ENCODE measurements around the gene CABLES2.

Gene CABLES2

DNA sequence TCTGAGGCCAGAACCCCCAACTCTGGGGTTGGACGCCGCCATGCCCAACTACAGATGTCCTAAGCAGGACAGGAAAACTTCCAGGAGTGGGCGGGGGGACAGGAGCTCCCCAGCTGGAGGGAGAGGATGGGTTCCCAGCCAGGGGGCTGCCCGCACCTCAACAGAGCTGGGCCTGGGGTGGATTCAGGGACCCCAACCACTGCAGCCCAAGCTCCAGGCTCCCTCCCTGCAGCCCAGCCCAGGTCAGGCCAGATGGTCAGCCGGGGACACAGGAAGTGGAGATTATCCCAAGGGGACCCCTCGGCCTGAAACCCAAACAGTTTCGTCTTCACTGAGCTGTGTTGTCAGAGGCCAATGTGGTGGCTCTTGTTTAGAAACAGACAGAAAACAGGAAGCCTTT, 49.4 kb downstream of the CABLES2 start:
- DNase-seq: no peak

DNA sequence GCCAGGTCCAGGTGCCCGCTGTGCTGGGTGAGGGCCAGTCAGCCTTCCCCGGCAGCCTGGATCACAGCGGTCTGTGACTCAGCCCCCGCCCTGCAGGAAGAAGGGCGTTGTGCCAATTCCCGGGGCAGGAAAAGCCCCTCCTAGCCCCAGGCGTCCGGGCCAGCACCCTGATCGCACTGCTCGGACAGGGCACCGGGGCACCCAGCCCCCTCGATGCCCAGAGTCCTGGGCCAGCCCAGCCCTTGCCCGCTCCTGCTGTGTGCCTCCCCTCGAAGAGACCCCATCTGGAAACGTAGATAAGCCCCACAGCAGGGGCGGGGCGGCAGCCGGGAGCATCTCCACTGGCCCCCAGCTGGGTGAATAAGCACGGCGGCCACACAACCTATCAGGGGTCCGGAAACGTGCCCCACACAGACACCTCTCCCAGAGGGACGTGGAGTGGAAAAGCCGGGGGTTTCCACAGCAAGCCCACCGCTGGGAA, 49.9 kb downstream of the CABLES2 start:
- DNase-seq: no peak

DNA sequence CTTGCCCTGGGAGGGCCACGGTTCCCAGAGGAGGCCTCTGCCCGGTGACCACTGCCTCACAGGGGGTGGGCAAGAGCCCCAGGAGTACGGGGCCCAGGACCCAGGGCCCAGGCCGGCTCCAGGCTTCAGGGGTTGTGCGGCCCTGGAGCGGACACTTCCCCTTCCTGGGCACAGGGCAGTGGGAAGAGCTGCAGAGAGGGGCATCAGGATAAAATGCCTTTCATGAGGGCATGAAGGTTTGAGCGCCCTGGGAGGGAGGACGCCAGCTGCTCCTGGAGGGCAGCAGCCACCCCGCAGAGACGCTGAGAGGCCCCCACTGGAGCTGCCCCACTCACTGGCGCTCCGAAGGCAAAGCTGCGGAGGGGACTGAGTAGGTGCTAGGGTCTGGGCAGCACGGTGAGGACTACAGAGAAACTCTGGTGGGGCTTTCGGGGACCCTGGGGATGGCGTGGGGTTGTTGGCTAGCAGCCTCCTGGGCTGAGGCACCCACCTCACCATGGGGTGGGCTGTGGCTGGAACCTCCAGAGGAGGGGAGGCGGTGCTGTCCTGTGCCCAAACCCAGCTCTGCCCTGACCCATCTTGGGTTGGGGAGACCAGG, 50.4 kb downstream of the CABLES2 start:
- DNase-seq: no peak

DNA sequence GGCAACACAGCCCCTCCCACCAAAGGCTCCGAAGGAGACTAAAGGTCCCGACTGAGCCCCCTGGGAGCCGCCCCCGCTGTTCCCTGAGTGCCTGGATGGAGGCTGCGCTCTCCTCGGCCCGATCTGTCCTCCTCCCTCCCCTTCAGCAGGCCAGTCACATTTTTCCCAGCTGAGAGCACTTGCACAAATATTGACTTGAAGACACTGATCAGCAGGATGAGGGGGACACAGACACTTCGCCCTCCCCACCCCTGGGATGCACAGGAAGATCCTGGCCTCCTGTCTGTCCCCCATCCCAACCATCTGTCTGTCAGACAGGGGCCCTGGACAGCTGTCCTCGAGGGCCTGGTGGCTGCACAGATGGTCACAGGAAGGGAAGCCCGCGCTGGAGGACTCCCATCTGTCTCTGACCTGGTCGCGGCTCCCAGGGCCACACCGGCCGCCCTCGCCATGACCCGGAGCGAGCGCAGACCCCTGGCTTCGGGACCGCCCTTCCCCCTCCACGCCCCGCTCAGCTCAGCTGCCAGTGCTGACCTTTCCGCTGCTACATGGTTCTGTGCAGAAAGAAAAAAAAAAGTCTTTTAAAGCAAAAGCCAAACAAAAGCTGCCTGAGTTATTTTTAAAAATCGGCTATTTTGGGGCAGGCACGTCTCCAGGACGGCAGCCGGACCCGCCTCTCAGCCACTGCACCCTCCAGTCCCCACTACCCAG, 51.1 kb downstream of the CABLES2 start:
- DNase-seq: no peak

DNA sequence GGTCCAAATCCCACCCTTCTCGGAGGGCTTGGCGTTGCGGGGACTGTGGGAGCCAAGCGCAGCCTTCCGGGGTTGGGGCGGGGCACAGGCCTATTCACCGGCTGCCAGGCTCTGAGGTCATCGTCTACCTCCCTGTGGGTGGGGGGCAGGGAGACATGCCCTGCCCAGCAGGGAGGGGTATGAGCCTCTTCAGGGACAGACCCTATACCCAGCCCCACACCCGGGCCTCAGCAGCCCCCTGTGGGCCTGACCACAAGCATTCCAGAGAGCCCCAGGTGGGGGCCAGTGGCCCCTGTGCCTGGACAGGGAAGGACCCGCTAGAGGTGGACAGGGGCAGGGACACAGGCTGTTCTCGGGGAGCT, 51.6 kb downstream of the CABLES2 start:
- no peak for DNase-seq

DNA sequence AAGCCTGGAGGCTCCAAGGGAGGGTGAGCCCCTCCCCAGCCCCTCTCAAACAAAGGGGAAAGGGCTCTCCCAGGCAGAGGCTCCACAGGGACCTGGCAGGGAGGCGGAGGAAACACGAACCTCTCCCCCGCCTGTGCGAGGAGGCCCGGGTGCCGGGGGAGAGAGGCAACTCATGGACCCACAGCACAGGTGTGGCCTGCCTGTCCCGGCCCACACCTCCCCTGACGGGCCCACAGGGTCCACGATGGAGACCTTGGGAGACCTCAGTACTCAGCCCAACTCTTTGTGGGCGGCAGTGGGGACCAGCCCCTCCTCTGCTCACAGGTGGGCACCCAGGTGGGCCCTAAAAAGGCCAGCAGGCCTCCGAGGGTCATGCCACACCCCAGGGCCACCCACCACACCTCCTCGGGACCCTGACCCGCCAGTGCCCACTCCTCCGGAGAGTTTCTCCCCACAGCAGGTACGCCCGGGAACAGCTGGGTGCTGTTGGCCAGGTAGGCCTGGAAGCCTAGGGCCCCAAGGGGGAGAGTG, 52.2 kb downstream of the CABLES2 start:
- DNase-seq: no peak

DNA sequence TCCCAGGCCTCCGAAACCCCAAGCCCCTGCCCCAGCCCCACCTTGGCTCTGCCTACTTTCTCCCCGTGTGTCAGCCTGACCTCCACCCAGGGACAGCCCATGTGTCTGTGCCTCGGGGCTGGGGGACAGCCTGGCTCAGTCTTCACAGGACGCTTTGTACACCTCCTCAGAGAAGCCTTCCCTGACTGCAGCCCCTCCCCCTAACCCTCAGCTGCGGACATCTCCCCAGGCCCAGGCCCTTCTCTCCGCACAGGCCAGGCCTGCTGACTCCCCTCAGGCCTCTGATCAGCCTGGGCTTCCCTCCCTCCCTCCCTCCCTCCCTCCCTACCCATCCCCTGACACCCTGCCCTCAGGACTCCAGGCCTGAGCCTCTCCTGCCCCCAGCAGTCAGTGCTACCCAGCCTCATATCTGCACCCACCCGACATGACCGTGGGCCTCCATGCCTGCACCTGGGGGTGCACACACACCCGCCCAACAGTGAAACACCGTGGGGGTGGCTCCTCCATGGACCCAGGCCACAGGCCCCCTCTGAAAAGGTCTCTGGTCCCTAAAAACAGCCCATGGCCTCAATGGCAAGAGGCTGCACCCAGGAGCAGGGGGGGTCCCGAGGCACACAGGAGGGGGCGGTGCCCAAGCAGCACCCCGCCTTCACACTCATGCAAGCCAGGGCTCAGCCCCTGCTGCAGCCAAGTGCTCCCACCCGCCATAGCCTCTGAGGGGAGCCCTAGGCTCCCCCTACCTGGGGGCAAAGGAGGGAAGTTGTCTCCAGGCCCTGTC, 52.9 kb downstream of the CABLES2 start:
- no peak for DNase-seq

DNA sequence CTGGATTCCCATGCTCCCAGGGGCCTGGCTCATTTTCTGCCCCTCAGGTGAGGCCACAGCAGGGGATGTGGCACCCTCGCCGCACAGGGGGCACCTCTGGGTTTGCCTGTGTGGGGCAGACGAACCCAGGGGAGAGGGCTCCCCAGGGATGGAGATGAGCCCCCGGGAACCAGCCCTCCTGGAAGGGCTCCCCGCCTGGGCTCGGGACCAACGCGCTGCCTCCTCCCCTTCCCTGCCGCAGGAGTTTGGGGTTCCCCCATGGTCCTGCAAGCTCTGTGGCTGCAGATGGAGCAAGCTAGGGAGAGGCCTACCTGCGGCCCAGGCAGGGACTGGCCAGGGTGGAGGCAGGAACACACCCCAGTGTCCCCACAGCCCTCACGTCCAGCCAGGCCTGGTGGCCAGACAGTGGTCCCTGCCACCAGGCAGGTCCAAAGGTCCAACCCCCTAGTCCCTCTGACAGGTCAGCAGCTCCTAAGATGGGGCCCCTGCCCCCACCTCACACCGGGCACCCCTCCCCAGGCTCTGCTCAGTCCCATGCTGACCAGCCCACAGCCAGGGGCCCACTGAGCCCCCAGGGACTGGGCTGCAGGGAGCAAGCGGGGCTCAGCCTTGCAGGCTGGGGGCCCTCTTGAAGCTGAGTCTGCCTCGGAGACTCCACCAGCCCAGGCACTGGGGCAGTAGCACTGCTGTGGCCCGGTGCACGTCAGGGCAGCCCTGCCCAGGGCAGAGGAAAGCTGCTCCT, 53.6 kb downstream of the CABLES2 start:
- no peak for DNase-seq

DNA sequence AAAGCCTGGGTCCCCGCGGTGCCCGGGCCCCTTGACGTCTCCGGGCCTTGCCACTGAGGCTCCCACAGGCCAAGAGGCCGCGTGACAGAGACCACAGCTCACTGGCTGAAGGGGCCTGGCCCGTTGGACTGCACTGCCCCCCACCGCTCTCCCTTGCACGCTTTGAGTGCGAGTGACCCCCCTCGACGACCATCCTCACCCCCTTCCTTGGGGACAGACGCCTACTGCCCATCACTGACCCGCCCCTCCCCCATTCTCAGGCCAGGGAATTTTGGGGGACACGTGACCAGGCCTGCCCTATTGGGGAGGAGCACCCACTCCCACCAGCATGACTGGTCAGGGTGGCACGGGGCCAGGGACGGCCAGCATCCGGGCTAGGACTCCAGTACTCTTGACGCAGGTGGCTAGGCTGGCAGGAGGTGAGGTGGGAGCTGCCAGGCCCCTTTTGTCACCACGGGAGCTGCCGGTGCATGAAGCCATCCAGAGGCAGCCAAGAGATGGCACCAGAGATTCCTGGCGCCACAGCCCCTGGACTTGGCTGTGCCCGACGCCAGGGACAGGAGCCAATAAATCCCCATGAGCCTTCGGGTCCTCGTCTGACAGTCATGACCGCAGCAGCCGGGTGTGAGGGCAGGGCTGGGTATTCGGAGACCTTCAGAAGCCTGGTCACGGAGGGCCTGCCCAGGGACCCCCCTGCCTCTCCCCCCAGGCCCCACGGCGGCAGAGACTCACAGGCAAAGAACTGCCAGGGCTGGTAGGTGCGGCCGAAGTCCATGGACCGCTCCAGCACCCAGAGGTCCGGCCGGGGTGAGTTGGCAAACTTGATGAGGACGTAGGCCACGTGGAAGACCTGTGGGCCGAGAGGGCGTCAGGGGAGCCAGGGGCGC, 54.4 kb downstream of the CABLES2 start:
- DNase-seq: no peak

DNA sequence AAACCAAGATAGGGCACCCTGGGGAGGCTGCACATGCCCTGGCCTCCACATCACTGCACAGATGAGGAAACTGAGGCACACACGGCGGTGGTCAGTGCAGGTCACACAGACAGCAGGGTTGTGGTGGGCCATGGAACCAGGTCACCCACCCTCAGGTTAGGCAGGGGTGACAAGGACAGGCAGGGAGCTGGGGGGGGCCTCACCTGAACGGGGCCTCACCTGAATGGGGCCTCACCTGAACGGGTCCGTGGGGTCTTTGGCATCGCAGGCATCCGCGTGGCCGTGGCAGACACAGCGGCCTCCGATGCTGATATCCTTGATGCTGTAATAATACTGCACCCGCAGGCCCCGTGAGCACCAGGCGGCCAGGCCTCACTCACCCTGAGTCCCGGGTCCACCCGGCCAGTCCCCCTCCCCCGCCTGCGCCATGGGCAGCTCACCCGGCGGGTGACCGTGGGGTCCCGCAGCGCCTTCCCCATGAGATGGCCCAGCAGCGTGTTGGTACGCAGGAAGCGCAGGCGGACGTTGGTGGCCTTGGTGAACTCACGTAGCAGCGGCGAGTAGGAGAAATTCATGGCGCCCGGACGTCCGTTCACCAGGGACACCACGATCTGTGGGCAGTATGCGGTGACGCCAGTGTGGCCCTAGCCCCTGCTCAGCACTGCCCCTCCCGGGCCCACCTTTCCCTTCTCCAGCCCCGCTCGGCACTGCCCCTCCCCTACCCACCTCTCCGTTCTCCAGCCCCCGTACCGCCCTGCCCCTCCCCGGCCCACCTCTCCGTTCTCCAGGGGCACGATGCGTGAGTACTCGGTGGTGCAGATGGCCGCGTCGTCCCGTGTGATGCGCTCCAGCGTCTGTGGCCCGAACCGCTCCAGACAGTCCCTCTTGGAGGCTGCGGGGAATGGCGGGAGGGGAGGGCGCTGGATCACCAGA, 55.4 kb downstream of the CABLES2 start:
- DNase-seq: no peak

DNA sequence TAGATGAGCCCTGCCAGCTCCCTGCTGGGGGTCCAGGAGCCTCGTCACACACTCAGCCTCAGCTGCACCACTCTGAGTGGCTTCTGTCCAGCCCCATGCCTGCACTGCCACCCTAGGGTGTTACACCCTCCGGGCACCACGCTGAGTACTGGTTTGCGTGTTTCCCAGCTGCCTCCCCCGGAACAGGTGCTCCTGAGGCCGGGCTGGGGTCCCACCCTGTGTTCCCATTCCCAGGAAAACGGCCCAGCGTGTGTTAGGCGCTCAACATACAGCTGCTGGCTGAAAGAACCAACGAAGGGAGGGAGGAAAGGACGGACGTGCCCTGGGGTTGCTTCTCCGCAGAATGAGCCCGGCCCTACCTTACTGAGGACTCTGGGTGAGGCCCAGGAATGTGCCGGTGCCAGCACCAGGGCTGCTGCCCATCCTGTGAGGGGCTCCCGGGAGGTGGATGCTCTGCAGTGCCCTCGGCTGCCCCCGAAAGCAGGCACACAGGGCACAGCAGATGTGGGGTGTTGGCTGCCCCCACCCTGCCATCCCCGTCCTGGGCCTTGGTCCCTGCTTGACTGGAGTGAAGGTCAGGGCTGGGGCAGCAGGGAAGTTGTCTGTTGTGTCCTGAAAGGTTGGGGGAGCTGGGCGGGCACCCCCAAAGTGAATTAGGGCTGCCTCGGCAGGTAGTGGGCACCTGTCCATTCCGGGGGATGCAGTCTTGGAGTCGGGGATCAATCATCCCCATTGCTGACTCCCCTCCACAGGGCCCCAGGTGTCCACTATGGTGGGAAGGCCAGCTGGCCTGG, 56.3 kb downstream of the CABLES2 start:
- DNase-seq: no peak

DNA sequence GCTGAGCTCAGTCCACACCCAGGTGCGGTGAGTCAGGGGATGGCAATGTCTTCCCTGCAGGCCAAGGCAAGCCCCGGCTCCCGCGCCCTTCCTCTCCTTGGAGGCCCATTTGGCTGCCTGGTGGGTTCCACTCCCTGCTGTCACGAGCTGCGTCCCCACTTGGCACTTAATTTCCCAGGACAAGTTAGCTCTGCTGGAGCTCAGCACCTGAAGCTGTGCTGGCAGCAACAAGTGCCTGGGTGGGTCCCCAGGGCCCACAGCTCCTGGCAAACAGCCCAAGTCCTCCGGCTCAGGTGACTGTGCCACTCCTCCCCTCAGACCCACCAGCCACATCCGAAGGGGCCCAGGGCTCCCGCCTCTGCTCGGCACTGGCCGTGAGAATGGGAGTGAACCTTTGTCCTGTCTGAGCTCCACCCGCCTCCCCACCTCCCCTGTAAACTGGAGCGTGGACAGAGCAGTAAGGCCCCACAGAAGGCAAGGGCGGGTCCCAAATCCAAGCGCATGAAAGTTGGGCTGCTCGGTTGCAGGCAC, 56.9 kb downstream of the CABLES2 start:
- no peak for DNase-seq

DNA sequence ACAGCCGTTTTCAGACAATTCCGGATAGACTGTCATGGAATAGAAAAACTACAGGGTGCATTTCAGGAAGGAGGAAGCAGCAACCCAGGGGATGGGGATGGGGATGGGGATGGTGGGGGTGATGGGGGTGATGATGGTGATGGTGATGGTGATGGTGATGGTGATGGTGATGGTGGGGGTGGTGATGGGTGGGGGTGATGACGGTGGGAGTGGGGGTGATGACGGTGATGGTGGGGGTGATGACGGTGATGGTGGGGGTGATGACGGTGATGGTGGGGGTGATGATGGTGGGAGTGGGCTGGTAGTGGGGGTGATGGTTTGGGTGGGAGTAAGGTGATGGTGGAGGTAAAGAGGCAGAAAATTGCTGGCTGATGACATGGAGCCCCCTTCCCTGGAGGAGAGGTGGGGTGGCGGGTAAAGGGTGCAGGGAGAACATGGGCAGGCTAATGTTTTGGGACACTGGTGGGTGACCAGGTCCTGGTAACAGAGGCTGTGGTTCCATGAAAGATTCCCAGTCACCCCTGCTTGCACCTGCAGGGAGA, 57.5 kb downstream of the CABLES2 start:
- DNase-seq: no peak

DNA sequence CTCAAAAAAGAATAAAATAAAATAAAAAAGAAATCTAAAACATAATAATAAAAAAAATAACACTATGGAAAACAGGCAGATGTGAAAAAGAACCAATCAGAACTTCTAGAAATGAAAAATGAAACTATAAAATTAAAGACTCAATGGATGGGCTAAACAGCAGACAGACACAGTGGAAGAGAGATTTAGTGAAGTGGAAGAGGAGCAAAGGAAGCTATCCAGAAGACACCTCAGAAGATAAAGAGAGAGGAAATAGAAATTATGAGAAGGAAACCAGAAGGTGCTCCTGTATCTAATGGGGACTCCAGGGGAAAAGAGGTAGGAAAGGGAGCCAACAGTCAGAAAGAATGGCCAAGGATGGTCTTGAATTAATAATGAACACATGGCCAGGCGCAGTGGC, 58.5 kb downstream of the CABLES2 start:
- DNase-seq: no peak

DNA sequence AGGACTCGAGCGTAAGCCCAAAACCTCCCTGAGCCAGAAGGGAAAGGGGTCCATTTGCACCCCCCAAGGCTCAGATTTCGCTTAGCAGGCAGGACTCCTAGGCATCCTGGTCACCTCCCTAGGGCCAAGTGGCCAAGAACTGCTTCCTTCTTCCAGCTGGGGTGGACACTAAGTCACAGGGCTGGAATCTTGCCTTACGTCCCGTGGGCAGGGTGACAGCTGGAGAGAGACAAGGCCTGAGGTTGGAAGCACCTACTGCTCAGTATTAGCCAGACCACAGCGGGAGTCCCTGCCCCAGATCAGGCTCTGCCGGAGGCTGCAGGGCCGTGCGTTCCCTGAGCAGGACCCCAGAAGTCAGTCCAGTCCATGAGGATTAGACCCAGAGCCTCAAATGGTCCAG, 59.6 kb downstream of the CABLES2 start:
- DNase-seq: no peak

DNA sequence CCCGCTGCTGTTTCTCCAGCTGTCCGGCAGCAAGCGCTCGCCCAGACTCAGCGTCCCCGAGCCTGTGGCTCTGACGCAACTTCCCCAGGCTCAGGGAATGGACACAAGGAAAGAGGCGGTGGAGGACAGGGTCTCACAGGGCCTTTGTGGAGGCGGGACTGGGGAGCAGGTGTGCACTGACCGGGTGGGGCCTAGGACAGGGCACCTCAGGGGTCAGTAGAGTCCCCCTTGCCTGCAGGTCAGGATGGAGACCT, 60.0 kb downstream of the CABLES2 start:
- DNase-seq: no peak

DNA sequence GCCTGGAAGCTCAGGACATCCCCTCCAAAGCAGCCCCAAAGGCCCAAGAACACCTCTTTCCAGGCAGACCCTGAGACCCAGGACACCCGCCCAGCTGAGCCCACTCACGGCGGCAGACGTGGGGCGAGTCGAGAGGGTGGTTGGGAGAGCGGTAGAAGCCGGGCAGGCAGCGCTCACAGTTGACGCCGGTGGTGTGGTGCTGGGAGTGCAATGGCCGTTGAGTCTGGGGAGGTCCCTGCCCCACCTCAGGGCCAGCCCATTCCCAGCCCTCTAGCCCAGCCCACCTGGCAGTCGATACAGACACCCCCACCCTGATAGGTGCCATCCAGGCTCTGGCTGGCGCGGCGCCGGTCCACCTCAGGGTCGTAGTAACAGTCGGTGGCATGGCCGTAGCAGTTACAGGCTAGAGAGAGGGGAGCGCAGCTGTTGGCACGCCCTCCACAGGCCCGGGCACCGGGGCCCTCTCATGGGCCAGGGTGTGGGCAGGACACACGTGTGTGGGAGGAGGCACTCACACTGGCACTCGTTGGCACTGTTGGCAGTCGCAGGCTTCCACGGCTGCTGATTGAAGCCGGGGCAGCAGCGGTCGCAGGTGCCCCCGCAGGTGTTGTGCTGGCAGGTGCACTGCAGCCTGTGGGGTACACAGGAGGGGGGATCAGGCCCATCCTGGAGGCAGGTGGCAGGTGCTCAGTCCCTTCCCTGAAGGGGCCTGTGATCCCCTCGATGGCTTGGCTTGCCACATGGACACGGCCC, 60.5 kb downstream of the CABLES2 start:
- no peak for DNase-seq

DNA sequence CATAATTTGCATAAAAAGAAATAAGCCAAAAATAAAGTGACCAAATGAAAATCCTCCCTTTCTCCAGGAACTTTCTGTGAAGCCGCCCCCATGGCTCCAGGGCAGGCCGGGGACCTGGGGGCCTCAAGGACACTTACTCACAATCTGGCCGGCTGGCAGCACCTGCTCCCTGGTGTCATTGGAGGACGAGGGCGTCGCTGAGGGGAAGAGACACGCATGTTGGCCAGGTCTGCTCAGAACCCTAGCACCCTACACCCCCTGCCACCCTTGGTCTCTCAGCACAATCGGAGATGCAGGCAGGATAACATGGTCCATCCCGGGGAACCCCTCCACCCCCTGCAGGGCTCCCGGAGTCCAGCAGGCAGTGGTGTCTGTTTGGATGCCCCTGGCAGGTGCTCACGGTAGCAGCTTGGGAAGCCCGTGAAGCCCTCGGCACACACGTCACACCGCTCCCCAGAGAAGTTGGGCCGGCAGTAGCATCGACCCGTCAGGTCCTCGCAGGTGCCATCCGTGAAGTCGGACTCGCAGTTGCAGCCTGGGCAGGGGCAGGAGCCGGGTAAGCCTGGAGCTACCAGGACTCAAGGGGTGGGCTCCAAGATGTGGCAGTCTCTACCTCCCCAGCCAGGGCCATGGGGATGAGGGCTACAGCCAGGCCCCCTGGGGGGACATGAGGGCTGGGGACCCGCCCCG, 61.3 kb downstream of the CABLES2 start:
- DNase-seq: no peak

All from activated CD4-positive, alpha-beta T cell treated with anti-CD3 and anti-CD28 coated beads, Interleukin-2, amount 50 U/mL, for 16 hours (primary cell).